Measurements from ENCODE around the gene GFER. TPM values are rescaled to one million over a fixed set of nuclear protein-coding genes. Genes with fewer than 3 reads are reported as not detected.
A peak's percentile ranks its signal among the peaks of the same experiment; 100 is the strongest.

Gene GFER
- total and polyA plus RNA-seq, 9 of the 15 experiments (the other 6 are each of a cell fraction or from before 2014, with no cell fraction given): 4.3 to 53.7 (median 19.8) TPM

GRCh38 chr16:1945559-1946391 lies 38.2 kb upstream of the GFER start (continued):
- TF ChIP-seq ZBTB7A (IDR thresholded peaks at IDR 0.05; ENCODE audit: borderline replicate concordance, control insufficient read depth, low read depth, low read length) (peak; percentile 52; the same call in 1 of the 2 replicates), CTCF (IDR thresholded peaks at IDR 0.05 in 2 of 3, conservative IDR thresholded peaks at IDR 0.05 in 1 of 3; ENCODE audit: insufficient read depth in 2 of 3, low read depth in 1 of 3, low read length in 3 of 3) (no peak), TRIM25 (IDR thresholded peaks at IDR 0.05; ENCODE audit: borderline replicate concordance) (no peak), SIN3A (IDR thresholded peaks at IDR 0.05; ENCODE audit: borderline replicate concordance in 2 of 2, control insufficient read depth in 1 of 2, low read depth in 2 of 2, low read length in 2 of 2) (no peak), CHD2 (IDR thresholded peaks at IDR 0.05; ENCODE audit: low read depth, low read length) (no peak), BCOR (IDR thresholded peaks at IDR 0.05) (no peak), TEAD2 (tag; IDR thresholded peaks at IDR 0.05) (no peak), POLR2AphosphoS5 (IDR thresholded peaks at IDR 0.05; ENCODE audit: control insufficient read depth, insufficient read depth, low read depth, low read length) (peak; percentile 49; the same call in 1 of the 2 replicates), ZNF583 (CRISPR knock-in tag; IDR thresholded peaks at IDR 0.05) (no peak), POLR2AphosphoS2 (IDR thresholded peaks at IDR 0.05; ENCODE audit: low read length) (no peak), NR2C2 (CRISPR knock-in tag; IDR thresholded peaks at IDR 0.05) (no peak), NR2C2 (tag; IDR thresholded peaks at IDR 0.05) (no peak), FOXJ3 (CRISPR knock-in tag; IDR thresholded peaks at IDR 0.05) (no peak), EGR1 (conservative IDR thresholded peaks at IDR 0.05) (peak; percentile 52), TEAD4 (IDR thresholded peaks at IDR 0.05; ENCODE audit: low read length) (peak; percentile 19; the same call in 1 of the 2 replicates), TEAD4 (CRISPR knock-in tag; IDR thresholded peaks at IDR 0.05; ENCODE audit: borderline replicate concordance) (no peak), SAFB (IDR thresholded peaks at IDR 0.05; ENCODE audit: borderline replicate concordance, low read depth, low read length) (no peak), ZNF699 (CRISPR knock-in tag; IDR thresholded peaks at IDR 0.05; ENCODE audit: insufficient replicate concordance) (no peak), ZNF217 (CRISPR knock-in tag; IDR thresholded peaks at IDR 0.05) (no peak), GTF3C2 (IDR thresholded peaks at IDR 0.05; ENCODE audit: borderline replicate concordance, extremely low read depth, insufficient read length) (no peak), KDM1A (IDR thresholded peaks at IDR 0.05) (peak in 1 of 2 experiments; percentile 26; a peak in 1 of 4 replicates)
